WTC11 (cell line): ENCODE results near the gene BBS2.

ENCODE experiments used
- CDX4 ChIP-seq: fragments of 250-450 bp; sonication (Bioruptor Pico); IDR thresholded peaks from 2 replicates; pipeline ENCODE4 v1.9.0; 2021; ENCODE audit warnings: moderate library complexity, mild to moderate bottlenecking, inconsistent platforms, borderline replicate concordance
- CREM ChIP-seq: sonication (generic); formaldehyde crosslinking; IDR thresholded peaks from 2 replicates; pipeline ENCODE4 v1.8.1; 2022; ENCODE audit warnings: mild to moderate bottlenecking, missing genetic modification reagents, moderate library complexity
- CTCF ChIP-seq: fragments of 200-600 bp; IDR thresholded peaks from 2 replicates; pipeline ENCODE4 v1.8.0; 2022; ENCODE audit warnings: antibody characterized with exemption
- ESRRA ChIP-seq: sonication (generic); formaldehyde crosslinking; IDR thresholded peaks from 2 replicates; pipeline ENCODE4 v1.8.1; 2022; ENCODE audit warnings: mild to moderate bottlenecking, missing genetic modification reagents, borderline replicate concordance
- ETV6 ChIP-seq: sonication (generic); formaldehyde crosslinking; IDR thresholded peaks from 2 replicates; pipeline ENCODE4 v1.8.1; 2022; ENCODE audit warnings: mild to moderate bottlenecking, missing genetic modification reagents
- FOXK1 ChIP-seq: sonication (generic); formaldehyde crosslinking; IDR thresholded peaks from 2 replicates; pipeline ENCODE4 v1.8.0; 2022; ENCODE audit warnings: mild to moderate bottlenecking, moderate library complexity, missing genetic modification reagents
- IRF1 ChIP-seq: sonication (generic); formaldehyde crosslinking; IDR thresholded peaks from 2 replicates; pipeline ENCODE4 v1.8.0; 2023; ENCODE audit warnings: missing genetic modification reagents
- IRF2 ChIP-seq: sonication (generic); formaldehyde crosslinking; IDR thresholded peaks from 2 replicates; pipeline ENCODE4 v1.8.0; 2022; ENCODE audit warnings: low read depth, missing genetic modification reagents, borderline replicate concordance
- MAX ChIP-seq: sonication (generic); formaldehyde crosslinking; IDR thresholded peaks from 2 replicates; pipeline ENCODE4 v1.8.0; 2022; ENCODE audit warnings: mild to moderate bottlenecking, missing genetic modification reagents
- SP1 ChIP-seq: sonication (generic); formaldehyde crosslinking; conservative IDR thresholded peaks from 2 replicates; pipeline ENCODE4 v1.8.1; 2022; ENCODE audit warnings: missing genetic modification reagents
- TEAD4 ChIP-seq: sonication (generic); formaldehyde crosslinking; IDR thresholded peaks from 2 replicates; pipeline ENCODE4 v1.8.0; 2022; ENCODE audit warnings: mild to moderate bottlenecking, missing genetic modification reagents
- ZSCAN18 ChIP-seq: fragments of 250-450 bp; sonication (Bioruptor Pico); IDR thresholded peaks from 2 replicates; pipeline ENCODE4 v2.1.2; 2022; ENCODE audit warnings: mild to moderate bottlenecking, moderate library complexity

GRCh38 chr16:56513972-56514371, 5.9 kb downstream of the BBS2 start:
- TF ChIP-seq CTCF = no peak
- no peak for TF ChIP-seq IRF1
- TF ChIP-seq CREM = no peak
- no peak for TF ChIP-seq ZSCAN18 (CRISPR knock-in tag)
- no peak for TF ChIP-seq IRF2 (CRISPR knock-in tag)
- no peak for TF ChIP-seq ESRRA
- no peak for TF ChIP-seq CDX4
- TF ChIP-seq FOXK1 = no peak
- no peak for TF ChIP-seq MAX
- TF ChIP-seq TEAD4 (CRISPR knock-in tag) = no peak
- TF ChIP-seq SP1 (CRISPR knock-in tag) = no peak
- no peak for TF ChIP-seq ETV6 (CRISPR knock-in tag)
